ENCODE measurements around the gene ARSK. TPM values are rescaled to one million over a fixed set of nuclear protein-coding genes. Genes with fewer than 3 reads are reported as not detected.

The ARSK gene
- total and polyA plus RNA-seq, 10 of the 15 experiments (the other 5 are each of a cell fraction or from before 2014, with no cell fraction given), result 1.6 to 9.5 (median 5.8) TPM

DNA sequence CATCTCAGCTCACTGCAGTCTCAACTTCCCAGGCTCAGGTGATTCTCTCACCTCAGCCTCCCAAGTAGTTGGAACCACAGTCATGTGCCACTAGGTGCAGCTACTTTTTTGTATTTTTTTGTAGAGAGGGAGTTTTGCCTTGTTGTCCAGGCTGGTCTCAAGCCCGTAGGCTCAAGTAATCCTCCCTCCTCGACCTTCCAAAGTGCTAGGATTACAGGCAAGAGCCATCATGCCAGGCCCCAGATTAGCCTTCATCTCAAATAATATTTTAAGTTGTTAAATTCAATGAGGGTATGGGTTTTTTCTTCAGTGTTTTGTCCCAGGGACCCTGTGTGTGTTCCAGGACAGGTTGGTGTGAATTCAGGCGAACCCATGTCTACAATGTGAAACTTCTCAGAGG, 79.2 kb downstream of the ARSK start:
- Histone ChIP-seq H4K20me1 (ENCODE audit: control insufficient read depth, insufficient read depth) (no peaks in the 10 kb centered on the region), H2AFZ (ENCODE audit: control insufficient read depth, low read depth, low read length) (no peak overlapping the region), H3K4me2 (ENCODE audit: control insufficient read depth, insufficient read depth) (no peak overlapping the region), H3K79me2 (ENCODE audit: control insufficient read depth, insufficient read depth, low read length) (no peaks in the 10 kb centered on the region), H3K9me3 (replicated peaks; ENCODE audit: control insufficient read depth, insufficient read depth, low read length) (peaks cover 6% of the 10 kb centered on the region; the same call in 2 of the 3 replicates), H3K9ac (ENCODE audit: control insufficient read depth, insufficient read depth, low read length) (no peak overlapping the region), H3K36me3 (ENCODE audit: control insufficient read depth in 2 of 2, insufficient read depth in 2 of 2, low read length in 1 of 2) (no peaks in the 10 kb centered on the region), H3K27me3 (replicated peaks in 1 of 2; ENCODE audit: control insufficient read depth in 2 of 2, insufficient read depth in 2 of 2, low read length in 1 of 2) (no peaks in the 10 kb centered on the region), H3K4me3 (no peak overlapping the region), H3K27ac (ENCODE audit: control insufficient read depth, insufficient read depth) (no peak overlapping the region), H3K4me1 (ENCODE audit: control insufficient read depth, insufficient read depth, low read length) (peaks cover 8% of the 10 kb centered on the region; the same call in 1 of the 2 replicates)
- no peak for DNase-seq (ENCODE audit: low read depth, low spot score)
- no peak for FAIRE-seq
- 94% methylated on average over 3 of the region's 3 CpGs for WGBS (ENCODE audit: insufficient coverage, insufficient replicate concordance, low lambda C conversion rate, missing lambda C conversion rate)
- ChIA-PET POLR2A (no interaction called here), SMC1A (ENCODE audit: uncharacterized antibody, unreplicated experiment) (interaction anchor here (1.6 to 1.7 kb wide), 2 partner anchors 8 to 148 kb away, joined by 5 to 6 read pairs; no protein-coding TSS in a partner anchor), RAD21 (ENCODE audit: unreplicated experiment) (no interaction called here), CTCF (interaction anchor here (1.4 to 1.6 kb wide), 2 partner anchors 147 to 325 kb away, joined by 5 read pairs; no protein-coding TSS in a partner anchor)
- intact Hi-C loops (cut with micrococcal nuclease; ENCODE audit: unreplicated experiment) (no loop called here), in situ Hi-C loops (cut with MboI) (no loop called here)
- no TSS peak for BruUV-seq (replicated peaks)
- no peak for ATAC-seq
- TF ChIP-seq SMAD5 (IDR thresholded peaks at IDR 0.05; ENCODE audit: low read depth) (no peak), ESRRA (IDR thresholded peaks at IDR 0.05; ENCODE audit: low read length) (no peak), RFX5 (IDR thresholded peaks at IDR 0.05; ENCODE audit: low read depth, low read length) (no peak), YBX1 (IDR thresholded peaks at IDR 0.05) (no peak), SMAD1 (IDR thresholded peaks at IDR 0.05; ENCODE audit: low read depth, partially characterized antibody) (no peak), TBL1XR1 (IDR thresholded peaks at IDR 0.05; ENCODE audit: low read depth, low read length) (no peak), POLR2AphosphoS5 (IDR thresholded peaks at IDR 0.05; ENCODE audit: low read length) (no peak), CTCF (IDR thresholded peaks at IDR 0.05 in 2 of 3, conservative IDR thresholded peaks at IDR 0.05 in 1 of 3; ENCODE audit: control insufficient read depth in 2 of 3, extremely low read depth in 1 of 3, insufficient read depth in 1 of 3, low read depth in 3 of 3, low read length in 3 of 3) (no peak), CHD2 (IDR thresholded peaks at IDR 0.05; ENCODE audit: borderline replicate concordance, low read depth, low read length) (no peak), ZNF24 (IDR thresholded peaks at IDR 0.05) (no peak), BMI1 (IDR thresholded peaks at IDR 0.05; ENCODE audit: borderline replicate concordance) (no peak), CREM (IDR thresholded peaks at IDR 0.05; ENCODE audit: low read depth) (no peak), RUNX3 (IDR thresholded peaks at IDR 0.05; ENCODE audit: low read length) (no peak), SMC3 (IDR thresholded peaks at IDR 0.05; ENCODE audit: borderline replicate concordance, low read length) (no peak), FOXK2 (IDR thresholded peaks at IDR 0.05) (no peak), CREB1 (IDR thresholded peaks at IDR 0.05; ENCODE audit: low read depth) (no peak), FOS (IDR thresholded peaks at IDR 0.05; ENCODE audit: borderline replicate concordance, extremely low read depth, insufficient read length) (no peak), NFYA (IDR thresholded peaks at IDR 0.05; ENCODE audit: borderline replicate concordance, low read depth, low read length) (no peak), ZNF687 (IDR thresholded peaks at IDR 0.05) (no peak), SRF (IDR thresholded peaks at IDR 0.05; ENCODE audit: low read depth in 2 of 2, low read length in 2 of 2) (no peak)

Measured in GM12878 (cell line).